Fibroblast of lung (primary cell): ENCODE results near the gene MNAT1. TPM values are rescaled to one million over a fixed set of nuclear protein-coding genes. Genes with fewer than 3 reads are reported as not detected.

ENCODE experiments used
- DNase-seq, 2 donors: peaks; one replicate each; pipeline versions ENCODE4 v3.0.0 to v3.0.0-alpha.2; 2010; ENCODE audit warnings: low read depth in 2 of 2
- H2AFZ ChIP-seq: 2 replicates; pipeline ENCODE4 v1.5.1; 2012; ENCODE audit warnings: low read length, control low read depth, inconsistent platforms
- H3K27ac ChIP-seq: 2 replicates; pipeline ENCODE4 v1.5.1; 2011; ENCODE audit warnings: low read length, control low read depth; ENCODE audit not compliant: insufficient read depth
- H3K27me3 ChIP-seq: 2 replicates; pipeline ENCODE4 v1.5.1; 2011; ENCODE audit warnings: mild to moderate bottlenecking, low read length; ENCODE audit not compliant: control insufficient read depth, insufficient read depth
- H3K36me3 ChIP-seq: 2 replicates; pipeline ENCODE4 v1.5.1; 2011; ENCODE audit warnings: low read length; ENCODE audit not compliant: control insufficient read depth, insufficient read depth
- H3K4me1 ChIP-seq: 2 replicates; pipeline ENCODE4 v1.5.1; 2011; ENCODE audit warnings: low read length; ENCODE audit not compliant: control insufficient read depth, insufficient read depth; ENCODE audit errors: extremely low read depth
- H3K4me2 ChIP-seq: 2 replicates; pipeline ENCODE4 v1.5.1; 2011; ENCODE audit warnings: low read length, control low read depth; ENCODE audit not compliant: insufficient read depth; ENCODE audit errors: extremely low read depth
- H3K4me3 ChIP-seq, 4 experiments: fragments of 200-600 bp in 1 of 4; sonication (generic) in 1 of 4; replicated peaks in 1 of 4; 2 replicates each; pipeline ENCODE4 v1.5.1; 2011 to 2016; ENCODE audit warnings: low read length in 4 of 4, low read depth in 3 of 4, mild to moderate bottlenecking in 3 of 4, control low read depth in 2 of 4, inconsistent platforms in 1 of 4, mixed read lengths in 1 of 4; ENCODE audit not compliant: insufficient read depth in 1 of 4; ENCODE audit errors: control extremely low read depth in 1 of 4
- H3K79me2 ChIP-seq: 2 replicates; pipeline ENCODE4 v1.5.1; 2012; ENCODE audit warnings: mild to moderate bottlenecking, low read length, inconsistent platforms; ENCODE audit not compliant: control insufficient read depth, insufficient read depth
- H3K9ac ChIP-seq: 2 replicates; pipeline ENCODE4 v1.5.1; 2011; ENCODE audit warnings: mild to moderate bottlenecking, low read length, control low read depth; ENCODE audit not compliant: insufficient read depth
- H3K9me3 ChIP-seq: 2 replicates; pipeline ENCODE4 v1.5.1; 2012; ENCODE audit warnings: low read depth, low read length; ENCODE audit not compliant: control insufficient read depth, insufficient read depth
- H4K20me1 ChIP-seq: 2 replicates; pipeline ENCODE4 v1.5.1; 2011; ENCODE audit warnings: low read length; ENCODE audit not compliant: control insufficient read depth, insufficient read depth; ENCODE audit errors: extremely low read depth
- CTCF ChIP-seq, 2 donors: IDR thresholded peaks in 1 of 2; conservative IDR thresholded peaks in 1 of 2; 1 replicate in 1 of 2; 2 replicates in 1 of 2; pipeline ENCODE4 v1.5.1; 2011 to 2012; ENCODE audit warnings: low read length in 2 of 2, control low read depth in 1 of 2, inconsistent platforms in 1 of 2, low read depth in 1 of 2, mild to moderate bottlenecking in 1 of 2
- EZH2 ChIP-seq: IDR thresholded peaks from 2 replicates; pipeline ENCODE4 v1.5.1; 2012; ENCODE audit warnings: low read length, control low read depth, mild to moderate bottlenecking; ENCODE audit errors: missing control alignments
- polyA plus RNA-seq, 2 donors: library from polyadenylated mRNA; depleted of rRNA in 1 of 2; stranded (reverse) in 1 of 2; unstranded in 1 of 2; fragments of >200 nt; gene quantifications; 2 replicates each; pipeline ENCODE4 v1.2.1, GENCODE V29; 2011 to 2012; ENCODE audit warnings: missing spikeins in 1 of 2
- total RNA-seq: library from RNA; depleted of rRNA; stranded (reverse); fragments of >200 nt; gene quantifications from 2 replicates; pipeline ENCODE4 v1.2.1, GENCODE V29; 2014

Gene MNAT1
- total and polyA plus RNA-seq, 2 donors (not counting 1 experiment from before 2014, with no cell fraction given), result 48.2 to 58.5 TPM

- Histone ChIP-seq H3K4me1 (no peaks in the 10 kb centered on the region), H3K79me2 (peaks cover 33% of the 10 kb centered on the region), H3K27me3 (no peaks in the 10 kb centered on the region), H3K4me3 (peak overlapping the region in 2 of 4 experiments; percentile 67 to 92), H3K36me3 (peaks cover 2% of the 10 kb centered on the region), H3K9me3 (no peaks in the 10 kb centered on the region), H3K9ac (no peak overlapping the region), H3K27ac (no peak overlapping the region), H3K4me2 (no peak overlapping the region), H4K20me1 (no peaks in the 10 kb centered on the region), H2AFZ (no peak overlapping the region)
- TF ChIP-seq EZH2 (no peak), CTCF (conservative IDR thresholded peaks at IDR 0.05 in 1 of 2, IDR thresholded peaks at IDR 0.05 in 1 of 2; ENCODE audit: low read depth in 1 of 2, low read length in 2 of 2) (no peak)
- DNase-seq, result no peak
Measured at GRCh38 chr14:60720391-60720790, 14.2 kb upstream of the MNAT1 start.

GRCh38 chr14:60720962-60721325 is 13.6 kb upstream of the MNAT1 start:
- Histone ChIP-seq H3K9ac (no peak overlapping the region), H3K36me3 (peaks cover 2% of the 10 kb centered on the region), H3K27ac (no peak overlapping the region), H3K27me3 (no peaks in the 10 kb centered on the region), H3K4me3 (peak overlapping the region; percentile 67 to 92 (median 80)), H4K20me1 (no peaks in the 10 kb centered on the region), H3K4me2 (peak overlapping the region; percentile 70), H2AFZ (no peak overlapping the region), H3K9me3 (no peaks in the 10 kb centered on the region), H3K79me2 (peaks cover 33% of the 10 kb centered on the region), H3K4me1 (no peaks in the 10 kb centered on the region)
- TF ChIP-seq EZH2 (no peak), CTCF (conservative IDR thresholded peaks at IDR 0.05 in 1 of 2, IDR thresholded peaks at IDR 0.05 in 1 of 2; ENCODE audit: low read depth in 1 of 2, low read length in 2 of 2) (no peak)
- no peak for DNase-seq

- Histone ChIP-seq H4K20me1 (no peaks in the 10 kb centered on the region), H3K79me2 (peaks cover 33% of the 10 kb centered on the region), H3K27ac (peak overlapping the region; percentile 56), H2AFZ (peak overlapping the region; percentile 2), H3K36me3 (peaks cover 2% of the 10 kb centered on the region), H3K4me3 (peak overlapping the region; percentile 67 to 92 (median 80)), H3K4me1 (no peaks in the 10 kb centered on the region), H3K4me2 (peak overlapping the region; percentile 85), H3K9ac (peak overlapping the region; percentile 69), H3K27me3 (no peaks in the 10 kb centered on the region), H3K9me3 (no peaks in the 10 kb centered on the region)
- DNase-seq, result peak; percentile 80 to 81
- no peak for TF ChIP-seq EZH2
- TF ChIP-seq CTCF (conservative IDR thresholded peaks at IDR 0.05 in 1 of 2, IDR thresholded peaks at IDR 0.05 in 1 of 2; ENCODE audit: low read depth in 1 of 2, low read length in 2 of 2), result peak; percentile 26 to 44
Measured at GRCh38 chr14:60721326-60722106, 13.0 kb upstream of the MNAT1 start.
